GM12878 (cell line): ENCODE data around the gene CTNS. TPM values are rescaled to one million over a fixed set of nuclear protein-coding genes. Genes with fewer than 3 reads are reported as not detected.

Experiments used
- ATAC-seq: fragments of 200-7000 bp; cut with Tn5 transposase; 3 replicates; pipeline ENCODE4 v1.9.1; 2020; ENCODE audit warnings: mild to moderate bottlenecking, moderate library complexity
- BruUV-seq: library from RNA; stranded (reverse); fragments of 400-500 nt; replicated peaks from 2 replicates; lab custom pipeline; 2021; lab: Mats Ljungman, UMichigan
- CTCF ChIA-PET: fragments of 300-600 bp; sonication (Branson Sonifier 250); formaldehyde crosslinking; extraction: SDS; loops from one replicate; lab custom pipeline; 2021; ENCODE audit warnings: inconsistent platforms; lab: Yijun Ruan, JAX
- POLR2A ChIA-PET: fragments of 350-600 bp; formaldehyde crosslinking; extraction: SDS; loops from one replicate; lab custom pipeline; 2021; ENCODE audit warnings: inconsistent platforms; lab: Charles Lee
- RAD21 ChIA-PET: fragments of 300-600 bp; sonication (Branson Sonifier 250); formaldehyde crosslinking; loops from one replicate; lab custom pipeline; 2023; ENCODE audit warnings: antibody characterized with exemption; ENCODE audit not compliant: unreplicated experiment; lab: Charles Lee
- SMC1A ChIA-PET: fragments of 300-600 bp; sonication (Branson Sonifier 250); formaldehyde crosslinking; loops from one replicate; lab custom pipeline; 2023; ENCODE audit not compliant: unreplicated experiment, uncharacterized antibody; lab: Charles Lee
- DNase-seq: peaks from one replicate; pipeline ENCODE4 v3.0.0-alpha.2; 2011; ENCODE audit warnings: low read depth, low spot score
- FAIRE-seq: peaks from 3 replicates; lab custom pipeline; 2011; peaks lifted over from hg19 to GRCh38; lab: Jason Lieb, UNC
- H2AFZ ChIP-seq: 2 replicates; pipeline ENCODE4 v1.6.0; 2011; ENCODE audit warnings: low read depth, low read length, control low read depth; ENCODE audit not compliant: control insufficient read depth
- H3K27ac ChIP-seq: 2 replicates; pipeline ENCODE4 v1.5.1; 2011; ENCODE audit warnings: control low read depth; ENCODE audit not compliant: control insufficient read depth, insufficient read depth
- H3K27me3 ChIP-seq, 2 experiments: replicated peaks in 1 of 2; 2 replicates each; pipeline versions ENCODE4 v1.6.0 to v1.6.1; 2011; ENCODE audit warnings: low read length in 1 of 2; ENCODE audit not compliant: control insufficient read depth in 2 of 2, insufficient read depth in 2 of 2
- H3K36me3 ChIP-seq, 2 experiments: 2 replicates each; pipeline ENCODE4 v1.5.1; 2011; ENCODE audit warnings: low read length in 1 of 2; ENCODE audit not compliant: control insufficient read depth in 2 of 2, insufficient read depth in 2 of 2
- H3K4me1 ChIP-seq: 2 replicates; pipeline ENCODE4 v1.6.1; 2011; ENCODE audit warnings: mild to moderate bottlenecking, low read length, moderate library complexity, mixed read lengths; ENCODE audit not compliant: control insufficient read depth, insufficient read depth
- H3K4me2 ChIP-seq: 2 replicates; pipeline ENCODE4 v1.6.0; 2011; ENCODE audit warnings: control low read depth; ENCODE audit not compliant: control insufficient read depth, insufficient read depth
- H3K4me3 ChIP-seq: fragments of 200-600 bp; sonication (generic); 2 replicates; pipeline ENCODE4 v1.5.1; 2016
- H3K79me2 ChIP-seq: 2 replicates; pipeline ENCODE4 v1.6.0; 2011; ENCODE audit warnings: low read length; ENCODE audit not compliant: control insufficient read depth, insufficient read depth
- H3K9ac ChIP-seq: 2 replicates; pipeline ENCODE4 v1.8.0; 2011; ENCODE audit warnings: low read length, control low read depth, mixed read lengths; ENCODE audit not compliant: control insufficient read depth, insufficient read depth
- H3K9me3 ChIP-seq: replicated peaks from 3 replicates; pipeline ENCODE4 v1.5.1; 2011; ENCODE audit warnings: mild to moderate bottlenecking, low read length; ENCODE audit not compliant: control insufficient read depth, insufficient read depth
- H4K20me1 ChIP-seq: 2 replicates; pipeline ENCODE4 v1.6.0; 2011; ENCODE audit not compliant: control insufficient read depth, insufficient read depth
- BRCA1 ChIP-seq: IDR thresholded peaks from 2 replicates; pipeline ENCODE4 v1.6.1; 2011; ENCODE audit warnings: low read depth, low read length, improper control_type of control experiment
- CBX5 ChIP-seq: sonication (generic); IDR thresholded peaks from 2 replicates; pipeline ENCODE4 v1.6.1; 2016; ENCODE audit warnings: low read depth, moderate library complexity, mild to moderate bottlenecking, inconsistent platforms
- CEBPB ChIP-seq, 2 experiments: fragments of 150-350 bp in 1 of 2; IDR thresholded peaks; 2 replicates each; pipeline ENCODE4 v1.6.1; 2012 to 2014; ENCODE audit warnings: low read depth in 2 of 2, low read length in 2 of 2, borderline replicate concordance in 1 of 2, inconsistent platforms in 1 of 2
- NFXL1 ChIP-seq: fragments of 450-650 bp; IDR thresholded peaks from 2 replicates; pipeline ENCODE4 v1.6.1; 2017; ENCODE audit warnings: antibody characterized with exemption, mild to moderate bottlenecking, borderline replicate concordance
- WGBS: methylation state at CpG from one replicate; pipeline ENCODE4 v1.1.6; 2016; ENCODE audit warnings: low lambda C conversion rate; ENCODE audit not compliant: insufficient replicate concordance, insufficient coverage; ENCODE audit errors: missing lambda C conversion rate; 5-methylcytosine and 5-hydroxymethylcytosine counted together
- in situ Hi-C: fragments of 300-500 bp; cut with MboI; formaldehyde crosslinking; loops from 9 replicates; pipeline ENCODE4 v1.14.3; 2018; ENCODE audit warnings: mixed read lengths
- intact Hi-C: fragments of 100-400 bp; cut with micrococcal nuclease; formaldehyde crosslinking; loops from one replicate; pipeline ENCODE4 v1.14.2; 2022; ENCODE audit not compliant: unreplicated experiment
- polyA plus RNA-seq, 11 experiments: library from polyadenylated mRNA; depleted of rRNA in 4 of 11; unstranded in 6 of 11; stranded (reverse) in 5 of 11; fragments of >200 nt; fragmentation: Nextera tagmentation in 4 of 11; fragmentation: Illumina TruSeq in 1 of 11; extraction: Ambion mirVana in 4 of 11; extraction: Trizol in 1 of 11; gene quantifications; 1 replicate in 1 of 11; 2 replicates in 10 of 11; pipeline versions ENCODE4 v1.2.1 to v1.2.3, GENCODE V29; 2011 to 2016; ENCODE audit warnings: inconsistent platforms in 2 of 11, missing spikeins in 2 of 11, low read depth in 1 of 11
- total RNA-seq, 4 experiments: library from RNA; depleted of rRNA in 3 of 4; stranded (reverse); fragments of >200 nt in 3 of 4; fragmentation: Illumina TruSeq in 1 of 4; extraction: Trizol in 1 of 4; gene quantifications; 2 replicates each; pipeline versions ENCODE4 v1.2.1 to v1.2.3, GENCODE V29; 2013 to 2021
- TF ChIP-seq, protein P1 (sequence below): fragments of 450-650 bp; IDR thresholded peaks from 2 replicates; pipeline ENCODE4 v1.6.1; 2018; ENCODE audit warnings: borderline replicate concordance, mild to moderate bottlenecking; ENCODE audit not compliant: partially characterized antibody
- TF ChIP-seq, protein P2 (sequence below): IDR thresholded peaks from 2 replicates; pipeline ENCODE4 v1.6.1; 2012; ENCODE audit warnings: mild to moderate bottlenecking, low read depth, low read length

CTNS gene
- total and polyA plus RNA-seq, 10 of the 15 experiments (the other 5 are each of a cell fraction or from before 2014, with no cell fraction given): 0.92 to 10.7 (median 6.4) TPM

DNA sequence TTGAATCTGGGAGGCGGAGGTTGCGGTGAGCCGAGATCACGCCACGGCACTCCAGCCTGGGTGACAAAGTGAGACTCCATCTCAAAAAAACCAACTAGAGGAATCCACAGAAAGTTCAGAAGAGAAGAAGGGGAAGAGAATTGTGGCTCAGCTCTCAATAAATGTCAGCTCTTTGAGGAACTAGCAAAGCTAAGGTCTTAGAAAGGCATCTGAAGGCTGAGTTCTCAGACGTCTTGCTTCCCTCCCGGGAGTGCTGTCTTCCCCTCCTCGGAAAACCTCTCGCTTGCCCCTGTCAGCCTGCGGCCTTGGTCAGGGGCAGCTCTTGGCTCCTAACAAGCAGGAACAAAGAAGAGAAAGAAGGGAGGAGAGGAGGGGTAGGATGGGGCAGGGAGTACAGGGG is 5.8 kb upstream of the CTNS start:
- Histone ChIP-seq H3K79me2 (peaks cover 9% of the 10 kb centered on the region), H3K9ac (no peak overlapping the region), H2AFZ (no peak overlapping the region), H3K4me3 (no peak overlapping the region), H3K36me3 (no peaks in the 10 kb centered on the region; a peak in 2 of 4 replicates), H3K27me3 (no peaks in the 10 kb centered on the region), H4K20me1 (no peaks in the 10 kb centered on the region), H3K27ac (no peak overlapping the region), H3K4me2 (no peak overlapping the region), H3K9me3 (no peaks in the 10 kb centered on the region), H3K4me1 (no peaks in the 10 kb centered on the region; the same call in 1 of the 2 replicates)
- CTCF ChIA-PET: interaction anchor here (1.7 kb wide), 1 partner anchor 215 kb away, joined by 3 read pairs; the partner anchor contains the start of gene NCBP3
- SMC1A ChIA-PET: no interaction called here
- in situ Hi-C loops (no loop called here), intact Hi-C loops (no loop called here)
- ATAC-seq (no peak), FAIRE-seq (no peak), DNase-seq (no peak)
- no peak for TF ChIP-seq CBX5
- TF ChIP-seq NFXL1: no peak
- no peak for TF ChIP-seq CEBPB (IDR thresholded peaks at IDR 0.05; ENCODE audit: borderline replicate concordance in 1 of 2, low read depth in 2 of 2, low read length in 2 of 2)
- TF ChIP-seq, protein P1, sequence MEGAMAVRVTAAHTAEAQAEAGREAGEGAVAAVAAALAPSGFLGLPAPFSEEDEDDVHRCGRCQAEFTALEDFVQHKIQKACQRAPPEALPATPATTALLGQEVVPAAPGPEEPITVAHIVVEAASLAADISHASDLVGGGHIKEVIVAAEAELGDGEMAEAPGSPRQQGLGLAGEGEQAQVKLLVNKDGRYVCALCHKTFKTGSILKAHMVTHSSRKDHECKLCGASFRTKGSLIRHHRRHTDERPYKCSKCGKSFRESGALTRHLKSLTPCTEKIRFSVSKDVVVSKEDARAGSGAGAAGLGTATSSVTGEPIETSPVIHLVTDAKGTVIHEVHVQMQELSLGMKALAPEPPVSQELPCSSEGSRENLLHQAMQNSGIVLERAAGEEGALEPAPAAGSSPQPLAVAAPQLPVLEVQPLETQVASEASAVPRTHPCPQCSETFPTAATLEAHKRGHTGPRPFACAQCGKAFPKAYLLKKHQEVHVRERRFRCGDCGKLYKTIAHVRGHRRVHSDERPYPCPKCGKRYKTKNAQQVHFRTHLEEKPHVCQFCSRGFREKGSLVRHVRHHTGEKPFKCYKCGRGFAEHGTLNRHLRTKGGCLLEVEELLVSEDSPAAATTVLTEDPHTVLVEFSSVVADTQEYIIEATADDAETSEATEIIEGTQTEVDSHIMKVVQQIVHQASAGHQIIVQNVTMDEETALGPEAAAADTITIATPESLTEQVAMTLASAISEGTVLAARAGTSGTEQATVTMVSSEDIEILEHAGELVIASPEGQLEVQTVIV: no peak
- no peak for TF ChIP-seq BRCA1
- TF ChIP-seq, protein P2, sequence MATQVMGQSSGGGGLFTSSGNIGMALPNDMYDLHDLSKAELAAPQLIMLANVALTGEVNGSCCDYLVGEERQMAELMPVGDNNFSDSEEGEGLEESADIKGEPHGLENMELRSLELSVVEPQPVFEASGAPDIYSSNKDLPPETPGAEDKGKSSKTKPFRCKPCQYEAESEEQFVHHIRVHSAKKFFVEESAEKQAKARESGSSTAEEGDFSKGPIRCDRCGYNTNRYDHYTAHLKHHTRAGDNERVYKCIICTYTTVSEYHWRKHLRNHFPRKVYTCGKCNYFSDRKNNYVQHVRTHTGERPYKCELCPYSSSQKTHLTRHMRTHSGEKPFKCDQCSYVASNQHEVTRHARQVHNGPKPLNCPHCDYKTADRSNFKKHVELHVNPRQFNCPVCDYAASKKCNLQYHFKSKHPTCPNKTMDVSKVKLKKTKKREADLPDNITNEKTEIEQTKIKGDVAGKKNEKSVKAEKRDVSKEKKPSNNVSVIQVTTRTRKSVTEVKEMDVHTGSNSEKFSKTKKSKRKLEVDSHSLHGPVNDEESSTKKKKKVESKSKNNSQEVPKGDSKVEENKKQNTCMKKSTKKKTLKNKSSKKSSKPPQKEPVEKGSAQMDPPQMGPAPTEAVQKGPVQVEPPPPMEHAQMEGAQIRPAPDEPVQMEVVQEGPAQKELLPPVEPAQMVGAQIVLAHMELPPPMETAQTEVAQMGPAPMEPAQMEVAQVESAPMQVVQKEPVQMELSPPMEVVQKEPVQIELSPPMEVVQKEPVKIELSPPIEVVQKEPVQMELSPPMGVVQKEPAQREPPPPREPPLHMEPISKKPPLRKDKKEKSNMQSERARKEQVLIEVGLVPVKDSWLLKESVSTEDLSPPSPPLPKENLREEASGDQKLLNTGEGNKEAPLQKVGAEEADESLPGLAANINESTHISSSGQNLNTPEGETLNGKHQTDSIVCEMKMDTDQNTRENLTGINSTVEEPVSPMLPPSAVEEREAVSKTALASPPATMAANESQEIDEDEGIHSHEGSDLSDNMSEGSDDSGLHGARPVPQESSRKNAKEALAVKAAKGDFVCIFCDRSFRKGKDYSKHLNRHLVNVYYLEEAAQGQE: no peak
- no TSS peak for BruUV-seq
- 88% methylated on average over 10 of the region's 10 CpGs for WGBS
- POLR2A ChIA-PET: interaction anchor here (0.6 kb wide), 1 partner anchor 90 kb away, joined by 3 read pairs; no protein-coding TSS in a partner anchor
- RAD21 ChIA-PET: no interaction called here
